DMS53 treated with DMSO at 0.1 percent for 48 hours (cell line): ENCODE results near the gene ARL15.
"Not testable (repeated sequence)": the region's sequence is repeated elsewhere in the genome, so short reads cannot be mapped to it uniquely, and the experiment has no call there.

Source experiments
- DNase-seq: peaks from one replicate; lab custom pipeline; 2025; ENCODE audit not compliant: unreplicated experiment; lab: John Stamatoyannopoulos, UW

ARL15 gene

DNA sequence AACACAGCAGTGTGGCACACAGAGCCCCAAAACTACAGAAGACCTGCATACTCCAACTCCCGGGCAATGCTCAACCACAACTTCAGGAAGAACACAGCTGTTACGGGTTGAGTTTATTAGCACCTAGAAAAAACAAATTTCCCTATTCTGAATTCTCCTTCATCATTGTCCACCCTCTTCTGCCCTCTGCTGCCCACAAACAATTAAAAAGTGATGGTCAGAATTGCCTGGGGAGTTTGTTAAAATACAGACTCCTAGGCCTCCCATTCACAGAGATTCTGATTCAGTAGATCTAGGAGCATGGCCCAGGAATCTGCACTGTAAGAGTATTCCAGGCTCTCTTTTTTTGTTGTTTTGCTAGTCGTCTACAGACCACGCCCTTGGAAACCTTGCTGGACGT, 439.3 kb downstream of the ARL15 start:
- no peak for DNase-seq

DNA sequence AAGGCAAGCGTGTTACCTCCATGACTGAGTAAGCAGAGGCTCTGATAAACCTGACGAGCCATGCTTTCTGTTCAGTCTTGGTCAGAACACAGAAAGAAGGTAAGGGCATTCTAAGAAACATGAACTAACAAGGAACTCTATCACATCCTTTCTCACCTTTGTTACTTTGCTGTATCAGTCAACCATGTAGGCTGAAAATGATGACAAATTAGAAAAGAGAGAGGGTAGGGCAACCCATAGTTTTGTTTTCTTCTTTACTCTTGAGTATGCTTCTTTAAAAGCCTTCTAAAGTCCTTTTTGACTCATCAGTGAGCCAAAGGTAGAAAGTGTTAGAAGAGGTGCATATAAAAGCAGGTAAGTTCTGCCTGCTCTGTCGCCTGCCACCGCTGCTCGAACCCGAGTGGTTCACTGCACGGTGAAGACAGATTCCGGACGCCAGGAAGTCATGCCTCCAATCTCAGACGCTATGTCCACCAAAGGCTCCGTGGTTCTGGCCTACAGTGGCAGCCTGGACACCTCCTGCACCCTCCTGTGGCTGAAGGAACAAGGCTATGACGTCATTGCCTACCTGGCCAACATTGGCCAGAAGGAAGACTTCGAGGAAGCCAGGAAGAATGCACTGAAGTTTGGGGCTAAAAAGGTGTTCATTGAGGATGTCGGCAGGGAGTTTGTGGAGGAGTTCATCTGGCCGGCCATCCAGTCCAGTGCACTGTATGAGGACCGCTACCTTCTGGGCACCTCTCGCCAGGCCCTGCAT, 451.5 kb downstream of the ARL15 start:
- no peak for DNase-seq

DNA sequence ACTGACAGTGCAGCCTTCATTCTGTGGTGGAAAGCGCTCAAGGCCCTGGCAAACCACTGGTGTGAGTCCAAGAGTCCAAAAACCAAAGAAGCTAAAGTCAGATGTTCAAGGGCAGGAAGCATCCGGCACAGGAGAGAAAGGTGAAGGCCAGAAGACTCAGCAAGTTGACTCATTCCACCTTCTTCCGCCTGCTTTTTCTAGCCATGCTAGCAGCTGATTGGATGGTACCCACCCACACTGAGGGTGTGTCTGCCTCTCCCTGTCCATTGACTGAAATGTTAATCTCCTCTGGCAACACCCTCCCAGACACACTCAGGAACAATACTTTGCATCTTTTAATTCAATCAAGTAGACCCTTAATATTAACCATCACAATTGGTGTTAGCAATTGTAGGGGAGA, 453.9 kb downstream of the ARL15 start:
- no peak for DNase-seq

DNA sequence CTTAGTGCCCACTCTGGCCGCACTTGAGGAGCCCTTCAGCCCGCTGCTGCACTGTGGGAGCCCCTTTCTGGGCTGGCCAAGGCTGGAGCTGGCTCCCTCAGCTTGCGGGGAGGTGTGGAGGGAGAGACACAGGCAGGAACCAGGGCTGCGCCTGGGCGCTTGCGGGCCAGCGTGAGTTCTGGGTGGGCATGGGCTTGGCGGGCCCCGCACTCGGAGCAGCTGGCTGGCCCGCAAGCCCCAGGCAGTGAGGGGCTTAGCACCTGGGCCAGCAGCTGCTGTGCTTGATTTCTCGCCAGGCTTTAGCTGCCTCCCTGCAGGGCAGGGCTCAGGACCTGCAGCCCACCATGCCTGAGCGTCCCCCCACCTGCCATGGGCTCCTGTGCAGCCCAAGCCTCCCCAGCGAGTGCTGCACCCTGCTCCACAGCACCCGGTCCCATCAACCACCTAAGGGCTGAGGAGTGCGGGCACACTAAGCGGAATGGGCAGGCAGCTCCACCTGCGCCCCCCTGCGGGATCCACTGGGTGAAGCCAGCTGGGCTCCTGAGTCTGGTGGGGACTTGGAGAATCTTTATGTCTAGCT, 473.4 kb downstream of the ARL15 start:
- not testable (repeated sequence) for DNase-seq

DNA sequence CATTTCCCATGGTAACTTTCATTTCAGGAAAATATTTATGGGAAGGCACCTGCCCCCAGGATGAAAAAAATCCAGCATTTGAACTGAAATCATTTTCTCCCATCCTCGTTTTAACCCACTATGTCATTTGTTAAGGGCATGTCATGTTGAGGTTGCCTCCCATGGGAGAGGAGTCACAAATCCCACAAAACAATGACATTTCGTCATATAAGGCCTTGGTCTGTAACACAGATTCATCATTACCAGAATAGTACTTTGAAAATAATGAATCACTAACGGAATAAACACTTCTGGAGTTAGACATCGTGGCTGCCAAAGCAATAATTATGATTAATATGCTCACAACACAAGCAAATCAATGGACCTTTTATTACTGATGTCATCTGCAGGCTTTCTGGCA, 475.9 kb downstream of the ARL15 start:
- DNase-seq, result no peak
